Measurements from ENCODE around the gene CUL7. TPM values are rescaled to one million over a fixed set of nuclear protein-coding genes. Genes with fewer than 3 reads are reported as not detected.

Gene CUL7
- total RNA-seq, 1 donor from 2014 or later = 22.6 TPM

GRCh38 chr6:43062818-43063217 is 9.2 kb upstream of the CUL7 start:
- no peak overlapping the region for H3K27ac Mint-ChIP-seq
- H3K9me3 Mint-ChIP-seq = no peaks in the 10 kb centered on the region
- no peaks in the 10 kb centered on the region for H3K27me3 Mint-ChIP-seq
- H3K4me3 Mint-ChIP-seq = no peak overlapping the region
- peaks cover 8% of the 10 kb centered on the region for H3K36me3 Mint-ChIP-seq (ENCODE audit: low read depth)
- DNase-seq = no peak
- peaks cover 28% of the 10 kb centered on the region for H3K4me1 Mint-ChIP-seq
- intact Hi-C loops (cut with micrococcal nuclease) = no loop called here

- Mint-ChIP-seq H3K4me3 (no peak overlapping the region), H3K9me3 (no peaks in the 10 kb centered on the region), H3K4me1 (peaks cover 30% of the 10 kb centered on the region), H3K36me3 (ENCODE audit: low read depth) (peaks cover 12% of the 10 kb centered on the region), H3K27me3 (no peaks in the 10 kb centered on the region), H3K27ac (no peak overlapping the region)
- intact Hi-C loops (cut with micrococcal nuclease) = no loop called here
- no peak for DNase-seq
These were observed 8.2 kb upstream of the CUL7 start for GRCh38 chr6:43061861-43062260.

- peaks cover 16% of the 10 kb centered on the region for H3K36me3 Mint-ChIP-seq (ENCODE audit: low read depth)
- intact Hi-C loops (cut with micrococcal nuclease) = no loop called here
These were observed 7.3 kb upstream of the CUL7 start for GRCh38 chr6:43060755-43061633.

GRCh38 chr6:43060034-43060754 is 6.5 kb upstream of the CUL7 start:
- Mint-ChIP-seq H3K4me3 (peak overlapping the region; percentile 99), H3K4me1 (peaks cover 34% of the 10 kb centered on the region), H3K27ac (peak overlapping the region; percentile 98), H3K36me3 (ENCODE audit: low read depth) (peaks cover 24% of the 10 kb centered on the region), H3K9me3 (no peaks in the 10 kb centered on the region), H3K27me3 (no peaks in the 10 kb centered on the region)
- DNase-seq = no peak
- intact Hi-C loops (cut with micrococcal nuclease) = no loop called here

More at GRCh38 chr6:43060755-43061633, 7.3 kb upstream of the CUL7 start:
- peak overlapping the region; percentile 11 for H3K27ac Mint-ChIP-seq
- no peaks in the 10 kb centered on the region for H3K9me3 Mint-ChIP-seq
- H3K4me3 Mint-ChIP-seq = peak overlapping the region; percentile 99
- DNase-seq = no peak
- H3K27me3 Mint-ChIP-seq = no peaks in the 10 kb centered on the region
- peaks cover 30% of the 10 kb centered on the region for H3K4me1 Mint-ChIP-seq

GRCh38 chr6:43059168-43060033 is 5.8 kb upstream of the CUL7 start, which contains the start of the genes KLC4 and MRPL2:
TSS of gene KLC4 (plus strand) at chr6:43059631. CDS start at chr6:43061336, 1,705 bp downstream.
TSS of gene MRPL2 (minus strand) at chr6:43059434. CDS start at chr6:43059381, 53 bp downstream.
- intact Hi-C loops (cut with micrococcal nuclease) = loop anchor here (1.0 to 10.0 kb wide), 8 partner anchors 45 to 495 kb away; partner anchors contain the start of genes CNPY3, KLHDC3, PPP2R5D and SRF
- DNase-seq = peak; percentile 99
- H3K27ac Mint-ChIP-seq = peak within 1 kb of the TSS; percentile 98
- H3K36me3 Mint-ChIP-seq (ENCODE audit: low read depth) = peaks cover 24% of the 10 kb centered on the region
- H3K4me1 Mint-ChIP-seq = peaks cover 35% of the 10 kb centered on the region
- H3K4me3 Mint-ChIP-seq = peak within 1 kb of the TSS; percentile 99
- H3K27me3 Mint-ChIP-seq = no peaks in the 10 kb centered on the region
- no peaks in the 10 kb centered on the region for H3K9me3 Mint-ChIP-seq

- no peaks in the 10 kb centered on the region for H3K27me3 Mint-ChIP-seq
- H3K36me3 Mint-ChIP-seq (ENCODE audit: low read depth) = peaks cover 29% of the 10 kb centered on the region
- no peak for DNase-seq
- peaks cover 40% of the 10 kb centered on the region for H3K4me1 Mint-ChIP-seq
- H3K9me3 Mint-ChIP-seq = no peaks in the 10 kb centered on the region
- intact Hi-C loops (cut with micrococcal nuclease) = loop anchor here (2.0 to 10.0 kb wide), 3 partner anchors 74 to 494 kb away; partner anchors contain the start of genes PPP2R5D and UBR2
- peak overlapping the region; percentile 98 for H3K27ac Mint-ChIP-seq
- peak overlapping the region; percentile 99 for H3K4me3 Mint-ChIP-seq
These were observed 4.9 kb upstream of the CUL7 start for GRCh38 chr6:43058531-43058930.

GRCh38 chr6:43055966-43056365 is 2.3 kb upstream of the CUL7 start:
- H3K27me3 Mint-ChIP-seq = no peaks in the 10 kb centered on the region
- peaks cover 40% of the 10 kb centered on the region for H3K36me3 Mint-ChIP-seq (ENCODE audit: low read depth)
- DNase-seq = no peak
- intact Hi-C loops (cut with micrococcal nuclease) = loop anchor here (10.0 kb wide), 2 partner anchors 329 to 491 kb away; partner anchors contain the start of gene UBR2
- H3K4me3 Mint-ChIP-seq = no peak overlapping the region
- no peak overlapping the region for H3K27ac Mint-ChIP-seq
- H3K9me3 Mint-ChIP-seq = no peaks in the 10 kb centered on the region
- peaks cover 55% of the 10 kb centered on the region for H3K4me1 Mint-ChIP-seq

GRCh38 chr6:43054206-43054943 is 724 bp upstream of the CUL7 start:
- Mint-ChIP-seq H3K36me3 (ENCODE audit: low read depth) (peaks cover 47% of the 10 kb centered on the region), H3K27me3 (no peaks in the 10 kb centered on the region)

GRCh38 chr6:43052842-43053544 is 658 bp downstream of the CUL7 start:
- Mint-ChIP-seq H3K27ac (peak overlapping the region; percentile 98), H3K36me3 (ENCODE audit: low read depth) (peaks cover 46% of the 10 kb centered on the region), H3K4me1 (peaks cover 36% of the 10 kb centered on the region), H3K9me3 (no peaks in the 10 kb centered on the region), H3K4me3 (peak overlapping the region; percentile 96), H3K27me3 (no peaks in the 10 kb centered on the region)
- DNase-seq = peak; percentile 75
- intact Hi-C loops (cut with micrococcal nuclease) = loop anchor here (1.0 to 10.0 kb wide), 6 partner anchors 32 to 488 kb away; partner anchors contain the start of genes CNPY3, PEX6, POLR1C and RRP36

More at GRCh38 chr6:43054206-43054943, 724 bp upstream of the CUL7 start:
- peak overlapping the region; percentile 96 for H3K4me3 Mint-ChIP-seq
- H3K27ac Mint-ChIP-seq = peak overlapping the region; percentile 98
- intact Hi-C loops (cut with micrococcal nuclease) = loop anchor here (5.0 to 10.0 kb wide), 4 partner anchors 77 to 490 kb away; partner anchors contain the start of genes PEX6, POLR1C, UBR2 and YIPF3
- H3K9me3 Mint-ChIP-seq = no peaks in the 10 kb centered on the region
- H3K4me1 Mint-ChIP-seq = peaks cover 46% of the 10 kb centered on the region
- no peak for DNase-seq

- Mint-ChIP-seq H3K27me3 (no peaks in the 10 kb centered on the region), H3K4me3 (peak overlapping the region; percentile 96), H3K9me3 (no peaks in the 10 kb centered on the region), H3K4me1 (peaks cover 32% of the 10 kb centered on the region), H3K36me3 (ENCODE audit: low read depth) (peaks cover 40% of the 10 kb centered on the region), H3K27ac (peak overlapping the region; percentile 98)
- intact Hi-C loops (cut with micrococcal nuclease) = loop anchor here (5.0 to 10.0 kb wide), 4 partner anchors 75 to 488 kb away; partner anchors contain the start of genes PEX6, POLR1C, UBR2 and YIPF3
- no peak for DNase-seq
These were observed 1.3 kb downstream of the CUL7 start for GRCh38 chr6:43052225-43052841.

- Mint-ChIP-seq H3K27ac (no peak overlapping the region), H3K36me3 (ENCODE audit: low read depth) (peaks cover 44% of the 10 kb centered on the region), H3K27me3 (no peaks in the 10 kb centered on the region), H3K9me3 (no peaks in the 10 kb centered on the region), H3K4me1 (peaks cover 32% of the 10 kb centered on the region), H3K4me3 (peak overlapping the region; percentile 22)
- DNase-seq = no peak
- intact Hi-C loops (cut with micrococcal nuclease) = loop anchor here (5.0 to 10.0 kb wide), 4 partner anchors 74 to 486 kb away; partner anchors contain the start of genes PEX6, POLR1C, UBR2 and YIPF3
These were observed 2.7 kb downstream of the CUL7 start for GRCh38 chr6:43050981-43051380.
